SKM-1 (cell line): Measurements from ENCODE around the gene HSFX2.
"Not testable (repeated sequence)": the region's sequence is repeated elsewhere in the genome, so short reads cannot be mapped to it uniquely, and the experiment has no call there.

Experiments
- DNase-seq: peaks from one replicate; lab custom pipeline; 2025; ENCODE audit not compliant: unreplicated experiment; lab: John Stamatoyannopoulos, UW

Gene HSFX2

GRCh38 chrX:149595214-149595613 is at the start of gene HSFX2:
Gene HSFX2 (minus strand): TSS chrX:149595314. CDS start chrX:149594700, 614 bp downstream.
- DNase-seq = not testable (repeated sequence)

GRCh38 chrX:149643496-149643895 is 48.4 kb upstream of the HSFX2 start:
- no peak for DNase-seq

- no peak for DNase-seq
Observed at GRCh38 chrX:149641835-149642234, 46.7 kb upstream of the HSFX2 start.

- no peak for DNase-seq
Observed at GRCh38 chrX:149641432-149641831, 46.3 kb upstream of the HSFX2 start.

GRCh38 chrX:149639568-149639967 is 44.5 kb upstream of the HSFX2 start:
- DNase-seq = no peak

- DNase-seq = no peak
Observed at GRCh38 chrX:149638860-149639259, 43.7 kb upstream of the HSFX2 start.

GRCh38 chrX:149633511-149633910 is 38.4 kb upstream of the HSFX2 start:
- no peak for DNase-seq

GRCh38 chrX:149631234-149632165 is 36.4 kb upstream of the HSFX2 start, which contains the start of gene TMEM185A:
Gene TMEM185A (minus strand): TSS chrX:149631792. CDS start chrX:149631580, 212 bp downstream.
- DNase-seq = peak; percentile 2

- DNase-seq = no peak
Observed at GRCh38 chrX:149630681-149631233, 35.6 kb upstream of the HSFX2 start.

GRCh38 chrX:149629730-149630387 is 34.7 kb upstream of the HSFX2 start:
- DNase-seq = no peak

GRCh38 chrX:149628768-149629167 is 33.7 kb upstream of the HSFX2 start:
- DNase-seq = no peak

- DNase-seq = no peak
Observed at GRCh38 chrX:149628280-149628679, 33.2 kb upstream of the HSFX2 start.

- not testable (repeated sequence) for DNase-seq
Observed at GRCh38 chrX:149626829-149627228, 31.7 kb upstream of the HSFX2 start.

- not testable (repeated sequence) for DNase-seq
Observed at GRCh38 chrX:149619662-149620061, 24.5 kb upstream of the HSFX2 start.

- DNase-seq = no peak
Observed at GRCh38 chrX:149618871-149619270, 23.8 kb upstream of the HSFX2 start.

- DNase-seq = no peak
Observed at GRCh38 chrX:149611623-149612175, 16.6 kb upstream of the HSFX2 start.

- no peak for DNase-seq
Observed at GRCh38 chrX:149610511-149610910, 15.4 kb upstream of the HSFX2 start.

- DNase-seq = no peak
Observed at GRCh38 chrX:149607699-149608098, 12.6 kb upstream of the HSFX2 start.

GRCh38 chrX:149605248-149605885 is 10.3 kb upstream of the HSFX2 start:
- DNase-seq = not testable (repeated sequence)

- DNase-seq = not testable (repeated sequence)
Observed at GRCh38 chrX:149598603-149599002, 3.5 kb upstream of the HSFX2 start.

- not testable (repeated sequence) for DNase-seq
Observed at GRCh38 chrX:149595943-149596342, 829 bp upstream of the HSFX2 start.
